Stimulated activated CD4-positive, alpha-beta T cell treated with anti-CD3 and anti-CD28 coated beads, Interleukin-12 subunit alpha, Interleukin-12 subunit beta, amount 100 ng/mL, for 4 hours (primary cell): ENCODE measurements around the gene TSPAN10.

Experiments
- DNase-seq: peaks from one replicate; pipeline ENCODE4 v3.0.0-alpha.2; 2020

TSPAN10 gene

GRCh38 chr17:81635973-81636504, 957 bp upstream of the TSPAN10 start:
- DNase-seq = no peak

GRCh38 chr17:81638683-81639082, 1.7 kb downstream of the TSPAN10 start:
- no peak for DNase-seq

GRCh38 chr17:81640011-81640410, 3.0 kb downstream of the TSPAN10 start:
- no peak for DNase-seq

- no peak for DNase-seq
Measured at GRCh38 chr17:81641825-81642489, 5.0 kb downstream of the TSPAN10 start.

GRCh38 chr17:81644496-81644895, 7.5 kb downstream of the TSPAN10 start:
- no peak for DNase-seq

- DNase-seq = no peak
Measured at GRCh38 chr17:81644976-81645952, 8.3 kb downstream of the TSPAN10 start.

- no peak for DNase-seq
Measured at GRCh38 chr17:81646869-81647600, 10.0 kb downstream of the TSPAN10 start.

- DNase-seq = no peak
Measured at GRCh38 chr17:81647640-81648012, 10.6 kb downstream of the TSPAN10 start.

GRCh38 chr17:81648013-81648706, 11.2 kb downstream of the TSPAN10 start:
- no peak for DNase-seq

- DNase-seq = no peak
Measured at GRCh38 chr17:81648707-81649085, 11.7 kb downstream of the TSPAN10 start.

GRCh38 chr17:81650951-81651350, 14.0 kb downstream of the TSPAN10 start:
- no peak for DNase-seq

- no peak for DNase-seq
Measured at GRCh38 chr17:81651692-81652091, 14.7 kb downstream of the TSPAN10 start.

GRCh38 chr17:81652906-81653771, 16.1 kb downstream of the TSPAN10 start:
- DNase-seq = no peak

- DNase-seq = no peak
Measured at GRCh38 chr17:81655378-81656117, 18.6 kb downstream of the TSPAN10 start.

GRCh38 chr17:81656118-81656743, 19.2 kb downstream of the TSPAN10 start, which contains the start of gene PDE6G:
Gene PDE6G (minus strand): TSS chr17:81656542. CDS start chr17:81653305, 3,237 bp downstream.
- no peak for DNase-seq

- DNase-seq = no peak
Measured at GRCh38 chr17:81656835-81657234, 19.8 kb downstream of the TSPAN10 start.

GRCh38 chr17:81659038-81659437, 22.0 kb downstream of the TSPAN10 start:
- no peak for DNase-seq

- DNase-seq = no peak
Measured at GRCh38 chr17:81660441-81660840, 23.4 kb downstream of the TSPAN10 start.

- DNase-seq = no peak
Measured at GRCh38 chr17:81662002-81662401, 25.0 kb downstream of the TSPAN10 start.

- DNase-seq = no peak
Measured at GRCh38 chr17:81664051-81664470, 27.1 kb downstream of the TSPAN10 start.
